ENCODE measurements around the gene HEXIM2.

The HEXIM2 gene

DNA sequence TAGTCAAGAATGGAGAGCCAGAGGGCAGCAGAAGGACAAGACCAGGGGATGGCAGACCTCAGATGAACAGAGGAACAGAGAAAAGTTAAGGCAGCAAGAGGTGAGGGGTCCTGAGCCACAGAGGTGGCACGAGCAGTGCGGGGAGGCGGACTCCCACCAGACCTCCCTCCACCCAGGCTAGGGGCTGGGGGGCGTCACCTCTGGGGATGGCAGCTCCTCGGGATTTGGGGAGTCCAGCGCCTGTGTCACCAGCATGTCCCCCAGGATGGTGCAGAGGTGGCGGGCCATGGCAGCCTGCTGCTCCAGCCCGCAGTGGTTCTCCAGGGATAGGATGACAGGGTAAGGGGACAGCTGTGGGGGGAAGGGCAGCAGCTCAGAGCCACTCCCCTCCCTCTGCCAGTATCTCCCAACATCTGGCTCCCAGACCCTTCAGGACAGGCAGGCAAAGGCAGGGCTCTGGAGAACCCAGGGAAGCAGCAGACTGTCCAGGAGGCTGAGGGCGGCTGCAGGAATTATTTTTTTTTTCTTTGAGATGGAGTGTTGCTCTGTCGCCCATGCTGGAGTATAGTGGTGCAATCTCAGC, 45.1 kb upstream of the HEXIM2 start:
- TF ChIP-seq GABPA (IDR thresholded peaks at IDR 0.05; ENCODE audit: low read depth) (no peak), SPI1 (IDR thresholded peaks at IDR 0.05; ENCODE audit: borderline replicate concordance, low read depth) (no peak), CTCF (IDR thresholded peaks at IDR 0.05; ENCODE audit: insufficient read depth, low read length) (no peak), POLR2AphosphoS5 (IDR thresholded peaks at IDR 0.05; ENCODE audit: low read depth) (no peak)
- TF ChIP-seq, protein P1, sequence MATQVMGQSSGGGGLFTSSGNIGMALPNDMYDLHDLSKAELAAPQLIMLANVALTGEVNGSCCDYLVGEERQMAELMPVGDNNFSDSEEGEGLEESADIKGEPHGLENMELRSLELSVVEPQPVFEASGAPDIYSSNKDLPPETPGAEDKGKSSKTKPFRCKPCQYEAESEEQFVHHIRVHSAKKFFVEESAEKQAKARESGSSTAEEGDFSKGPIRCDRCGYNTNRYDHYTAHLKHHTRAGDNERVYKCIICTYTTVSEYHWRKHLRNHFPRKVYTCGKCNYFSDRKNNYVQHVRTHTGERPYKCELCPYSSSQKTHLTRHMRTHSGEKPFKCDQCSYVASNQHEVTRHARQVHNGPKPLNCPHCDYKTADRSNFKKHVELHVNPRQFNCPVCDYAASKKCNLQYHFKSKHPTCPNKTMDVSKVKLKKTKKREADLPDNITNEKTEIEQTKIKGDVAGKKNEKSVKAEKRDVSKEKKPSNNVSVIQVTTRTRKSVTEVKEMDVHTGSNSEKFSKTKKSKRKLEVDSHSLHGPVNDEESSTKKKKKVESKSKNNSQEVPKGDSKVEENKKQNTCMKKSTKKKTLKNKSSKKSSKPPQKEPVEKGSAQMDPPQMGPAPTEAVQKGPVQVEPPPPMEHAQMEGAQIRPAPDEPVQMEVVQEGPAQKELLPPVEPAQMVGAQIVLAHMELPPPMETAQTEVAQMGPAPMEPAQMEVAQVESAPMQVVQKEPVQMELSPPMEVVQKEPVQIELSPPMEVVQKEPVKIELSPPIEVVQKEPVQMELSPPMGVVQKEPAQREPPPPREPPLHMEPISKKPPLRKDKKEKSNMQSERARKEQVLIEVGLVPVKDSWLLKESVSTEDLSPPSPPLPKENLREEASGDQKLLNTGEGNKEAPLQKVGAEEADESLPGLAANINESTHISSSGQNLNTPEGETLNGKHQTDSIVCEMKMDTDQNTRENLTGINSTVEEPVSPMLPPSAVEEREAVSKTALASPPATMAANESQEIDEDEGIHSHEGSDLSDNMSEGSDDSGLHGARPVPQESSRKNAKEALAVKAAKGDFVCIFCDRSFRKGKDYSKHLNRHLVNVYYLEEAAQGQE (IDR thresholded peaks at IDR 0.05; ENCODE audit: insufficient replicate concordance, low read depth) = no peak
- H3K27ac ChIP-seq (replicated peaks) = no peak overlapping the region
- no peak for DNase-seq (ENCODE audit: low read depth in 1 of 2, low spot score in 1 of 2)

GRCh38 chr17:45117334-45117733, 44.3 kb upstream of the HEXIM2 start:
- Histone ChIP-seq H3K27me3 (ENCODE audit: insufficient read depth, poor library complexity, severe bottlenecking) (no peaks in the 10 kb centered on the region), H3K4me3 (replicated peaks; ENCODE audit: insufficient read depth, low read length) (no peak overlapping the region), H3K27ac (replicated peaks) (no peak overlapping the region)
- TF ChIP-seq POLR2AphosphoS5 (IDR thresholded peaks at IDR 0.05; ENCODE audit: low read depth) = no peak
- TF ChIP-seq, protein P1 (IDR thresholded peaks at IDR 0.05; ENCODE audit: insufficient replicate concordance, low read depth) = no peak
- no peak for TF ChIP-seq GABPA (IDR thresholded peaks at IDR 0.05; ENCODE audit: low read depth)
- TF ChIP-seq SPI1 (IDR thresholded peaks at IDR 0.05; ENCODE audit: borderline replicate concordance, low read depth) = no peak
- no peak for TF ChIP-seq CTCF (IDR thresholded peaks at IDR 0.05; ENCODE audit: insufficient read depth, low read length)
- no peak for DNase-seq (ENCODE audit: low read depth in 1 of 2, low spot score in 1 of 2)

More for the DNA sequence above, 45.1 kb upstream of the HEXIM2 start:
- Histone ChIP-seq H3K4me3 (replicated peaks; ENCODE audit: insufficient read depth, low read length) (no peak overlapping the region), H3K27me3 (ENCODE audit: insufficient read depth, poor library complexity, severe bottlenecking) (no peaks in the 10 kb centered on the region)

DNA sequence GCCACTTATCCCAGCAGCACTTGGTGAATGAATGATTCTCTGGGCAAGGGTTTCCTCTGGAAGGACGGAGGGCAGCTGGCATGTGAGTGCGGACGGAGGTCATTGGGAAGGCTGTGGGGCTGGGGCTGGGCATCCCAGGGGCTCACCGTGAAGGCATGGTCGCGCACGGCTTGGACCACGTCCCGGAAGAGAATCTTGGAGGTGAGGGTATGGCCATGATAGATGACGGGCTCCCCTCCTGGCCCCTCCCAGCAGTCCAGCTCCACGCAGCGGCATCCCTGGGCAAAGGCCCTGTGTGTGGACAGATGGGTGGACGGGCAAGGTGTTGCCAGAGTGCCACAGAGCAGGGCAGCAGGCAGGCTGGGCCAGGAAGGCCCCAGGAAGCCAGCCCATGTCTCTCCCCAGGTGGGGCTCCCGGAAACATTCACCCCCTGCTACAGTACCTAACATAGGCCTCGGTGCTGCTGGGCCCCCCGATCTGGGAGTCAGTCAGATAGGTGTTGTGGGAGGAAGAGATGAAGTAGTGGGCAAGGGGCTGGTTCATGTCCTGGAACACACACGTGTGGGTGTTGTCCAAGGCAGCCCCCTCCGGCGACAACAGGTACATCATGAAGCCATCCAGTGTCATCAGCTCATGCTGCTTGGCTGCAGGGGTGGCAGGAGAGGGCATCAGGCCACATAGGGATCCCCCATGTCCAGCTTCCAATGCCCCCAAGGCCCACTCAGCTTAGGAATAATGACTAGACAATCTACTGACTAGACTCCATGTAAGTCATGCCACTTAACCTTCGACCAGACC, 43.6 kb upstream of the HEXIM2 start:
- Histone ChIP-seq H3K27ac (replicated peaks) (no peak overlapping the region), H3K27me3 (ENCODE audit: insufficient read depth, poor library complexity, severe bottlenecking) (no peaks in the 10 kb centered on the region), H3K4me3 (replicated peaks; ENCODE audit: insufficient read depth, low read length) (no peak overlapping the region)
- no peak for DNase-seq (ENCODE audit: low read depth in 1 of 2, low spot score in 1 of 2)
- TF ChIP-seq, protein P1 (IDR thresholded peaks at IDR 0.05; ENCODE audit: insufficient replicate concordance, low read depth) = no peak
- TF ChIP-seq POLR2AphosphoS5 (IDR thresholded peaks at IDR 0.05; ENCODE audit: low read depth) = no peak
- no peak for TF ChIP-seq GABPA (IDR thresholded peaks at IDR 0.05; ENCODE audit: low read depth)
- TF ChIP-seq SPI1 (IDR thresholded peaks at IDR 0.05; ENCODE audit: borderline replicate concordance, low read depth) = no peak
- no peak for TF ChIP-seq CTCF (IDR thresholded peaks at IDR 0.05; ENCODE audit: insufficient read depth, low read length)
